Loucy (cell line): ENCODE measurements around the gene ATP13A3.

Experiments used
- H2AFZ ChIP-seq: fragments of 200-600 bp; sonication (generic); 2 replicates; pipeline ENCODE4 v1.6.0; 2016; ENCODE audit warnings: antibody characterized with exemption, mild to moderate bottlenecking, low read length, moderate library complexity
- H3F3A ChIP-seq: fragments of 200-600 bp; 2 replicates; pipeline ENCODE4 v1.6.0; 2016; ENCODE audit warnings: antibody characterized with exemption, low read depth, mild to moderate bottlenecking
- H3K27me3 ChIP-seq: fragments of 200-600 bp; sonication (generic); 2 replicates; pipeline ENCODE4 v1.6.1; 2014; ENCODE audit warnings: low read length, mild to moderate bottlenecking; ENCODE audit not compliant: insufficient read depth, poor library complexity, severe bottlenecking
- H3K36me3 ChIP-seq: fragments of 200-600 bp; sonication (generic); 2 replicates; pipeline ENCODE4 v1.6.1; 2016; ENCODE audit warnings: low read length; ENCODE audit not compliant: insufficient read depth
- H3K4me1 ChIP-seq: fragments of 200-600 bp; sonication (generic); 2 replicates; pipeline ENCODE4 v1.5.1; 2014; ENCODE audit warnings: low read length, mild to moderate bottlenecking; ENCODE audit not compliant: insufficient read depth, poor library complexity, severe bottlenecking
- H3K4me2 ChIP-seq: fragments of 200-600 bp; sonication (generic); 2 replicates; pipeline ENCODE4 v1.6.0; 2014; ENCODE audit warnings: antibody characterized with exemption, low read length, low read depth, mild to moderate bottlenecking; ENCODE audit not compliant: poor library complexity, severe bottlenecking
- H3K4me3 ChIP-seq: fragments of 200-600 bp; sonication (generic); 2 replicates; pipeline ENCODE4 v1.5.1; 2014; ENCODE audit warnings: low read length, mild to moderate bottlenecking, mixed read lengths; ENCODE audit not compliant: poor library complexity, severe bottlenecking
- H3K79me2 ChIP-seq: fragments of 200-600 bp; sonication (generic); 2 replicates; pipeline ENCODE4 v1.6.1; 2014; ENCODE audit warnings: low read length; ENCODE audit not compliant: insufficient read depth
- H3K9ac ChIP-seq: fragments of 200-600 bp; sonication (generic); 2 replicates; pipeline ENCODE4 v1.6.0; 2014; ENCODE audit warnings: mild to moderate bottlenecking, low read depth, low read length, moderate library complexity; ENCODE audit not compliant: poor library complexity, severe bottlenecking
- H3K9me2 ChIP-seq: fragments of 200-600 bp; sonication (generic); replicated peaks from 2 replicates; pipeline ENCODE4 v1.6.1; 2016; ENCODE audit warnings: low read depth, low read length, mixed read lengths
- H3K9me3 ChIP-seq: fragments of 200-600 bp; sonication (generic); 2 replicates; pipeline ENCODE4 v1.6.1; 2014; ENCODE audit warnings: mild to moderate bottlenecking, antibody characterized with exemption, low read length, low read depth; ENCODE audit not compliant: insufficient read depth
- H4K20me1 ChIP-seq: fragments of 200-600 bp; sonication (generic); 2 replicates; pipeline ENCODE4 v1.6.0; 2014; ENCODE audit warnings: antibody characterized with exemption, low read length, mild to moderate bottlenecking; ENCODE audit not compliant: insufficient read depth, poor library complexity, severe bottlenecking
- EZH2phosphoT487 ChIP-seq: fragments of 200-600 bp; IDR thresholded peaks from 2 replicates; pipeline ENCODE4 v1.6.1; 2018; ENCODE audit warnings: antibody characterized with exemption, mild to moderate bottlenecking, moderate library complexity, borderline replicate concordance
- TF ChIP-seq, protein P1 (sequence below): fragments of 200-600 bp; sonication (generic); conservative IDR thresholded peaks from 2 replicates; pipeline ENCODE4 v1.5.1; 2014; ENCODE audit warnings: mild to moderate bottlenecking, antibody characterized with exemption, low read length

Gene ATP13A3

DNA sequence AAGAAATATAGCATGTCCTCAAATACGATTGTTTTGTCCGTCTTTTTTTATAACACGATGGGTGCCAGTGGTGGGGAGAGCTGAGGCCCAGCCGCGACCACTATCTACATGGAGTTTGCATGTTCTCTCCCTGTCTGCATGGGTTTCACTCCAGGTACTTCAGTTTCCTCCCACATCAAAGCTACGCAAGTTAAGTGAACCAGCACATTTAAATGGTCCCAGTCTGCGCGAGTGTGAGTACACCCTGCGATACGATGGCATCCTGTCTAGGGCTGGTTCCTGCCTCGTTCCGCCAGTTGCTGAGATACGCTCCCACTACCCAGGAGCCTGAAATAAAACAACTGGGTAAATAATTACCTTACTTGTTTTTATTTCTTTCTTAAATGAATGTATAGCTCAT, 40.6 kb downstream of the ATP13A3 start:
- H3K4me1 ChIP-seq: no peaks in the 10 kb centered on the region
- H3K4me3 ChIP-seq: no peak overlapping the region
- peaks cover 83% of the 10 kb centered on the region for H3K36me3 ChIP-seq
- H3K79me2 ChIP-seq: no peaks in the 10 kb centered on the region
- no peak overlapping the region for H3K4me2 ChIP-seq
- no peaks in the 10 kb centered on the region for H3K9me2 ChIP-seq
- H2AFZ ChIP-seq: no peak overlapping the region
- TF ChIP-seq, protein P1, sequence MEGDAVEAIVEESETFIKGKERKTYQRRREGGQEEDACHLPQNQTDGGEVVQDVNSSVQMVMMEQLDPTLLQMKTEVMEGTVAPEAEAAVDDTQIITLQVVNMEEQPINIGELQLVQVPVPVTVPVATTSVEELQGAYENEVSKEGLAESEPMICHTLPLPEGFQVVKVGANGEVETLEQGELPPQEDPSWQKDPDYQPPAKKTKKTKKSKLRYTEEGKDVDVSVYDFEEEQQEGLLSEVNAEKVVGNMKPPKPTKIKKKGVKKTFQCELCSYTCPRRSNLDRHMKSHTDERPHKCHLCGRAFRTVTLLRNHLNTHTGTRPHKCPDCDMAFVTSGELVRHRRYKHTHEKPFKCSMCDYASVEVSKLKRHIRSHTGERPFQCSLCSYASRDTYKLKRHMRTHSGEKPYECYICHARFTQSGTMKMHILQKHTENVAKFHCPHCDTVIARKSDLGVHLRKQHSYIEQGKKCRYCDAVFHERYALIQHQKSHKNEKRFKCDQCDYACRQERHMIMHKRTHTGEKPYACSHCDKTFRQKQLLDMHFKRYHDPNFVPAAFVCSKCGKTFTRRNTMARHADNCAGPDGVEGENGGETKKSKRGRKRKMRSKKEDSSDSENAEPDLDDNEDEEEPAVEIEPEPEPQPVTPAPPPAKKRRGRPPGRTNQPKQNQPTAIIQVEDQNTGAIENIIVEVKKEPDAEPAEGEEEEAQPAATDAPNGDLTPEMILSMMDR: no peak
- TF ChIP-seq EZH2phosphoT487: no peak
- no peaks in the 10 kb centered on the region for H4K20me1 ChIP-seq
- H3K27me3 ChIP-seq: no peaks in the 10 kb centered on the region
- H3K9ac ChIP-seq: no peak overlapping the region
- no peaks in the 10 kb centered on the region for H3F3A ChIP-seq
- H3K9me3 ChIP-seq: no peaks in the 10 kb centered on the region

DNA sequence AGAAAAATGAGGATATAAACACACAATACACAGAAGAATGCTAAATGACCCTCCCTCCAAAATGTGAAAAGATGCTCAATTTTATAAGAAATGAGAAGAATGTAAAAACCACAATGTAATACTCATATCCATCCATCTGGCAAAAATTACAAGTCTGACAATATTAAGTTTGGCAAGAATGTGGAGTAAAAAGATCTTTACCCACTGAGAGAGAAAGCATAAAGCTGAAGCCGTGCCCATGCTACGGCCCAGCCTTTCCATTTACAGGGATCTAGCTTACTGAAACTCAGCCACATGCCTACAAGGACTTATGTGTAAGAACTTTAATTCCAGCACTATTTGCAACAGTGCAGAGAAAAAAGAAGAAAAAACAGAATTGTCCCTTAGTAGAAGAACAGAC, 42.9 kb downstream of the ATP13A3 start:
- Histone ChIP-seq H3K79me2 (no peaks in the 10 kb centered on the region), H3K4me1 (peaks cover under 1% of the 10 kb centered on the region), H4K20me1 (no peaks in the 10 kb centered on the region), H3K4me3 (no peak overlapping the region), H2AFZ (no peak overlapping the region), H3K36me3 (peaks cover 84% of the 10 kb centered on the region), H3K9me2 (no peaks in the 10 kb centered on the region), H3F3A (no peaks in the 10 kb centered on the region), H3K4me2 (no peak overlapping the region), H3K27me3 (no peaks in the 10 kb centered on the region), H3K9ac (no peak overlapping the region), H3K9me3 (no peaks in the 10 kb centered on the region)
- no peak for TF ChIP-seq EZH2phosphoT487

DNA sequence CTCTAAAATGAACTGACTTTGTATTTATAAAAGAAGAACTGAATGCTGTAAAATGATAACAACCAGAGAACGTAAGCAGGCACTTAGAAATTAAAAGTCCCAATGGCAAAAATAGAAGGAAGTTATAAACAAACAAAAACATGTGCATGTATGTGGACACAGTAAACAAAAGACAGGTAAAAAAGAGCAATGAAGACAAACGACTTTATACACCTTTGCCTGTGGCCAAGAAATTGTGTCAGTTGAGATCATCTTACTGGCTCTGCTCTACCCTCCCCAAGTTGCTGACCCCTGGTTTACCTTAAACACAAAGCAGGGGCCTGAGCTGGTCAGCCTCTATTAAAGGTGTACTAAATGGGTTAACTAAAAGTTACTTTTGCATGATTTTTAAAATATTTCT, 46.0 kb downstream of the ATP13A3 start:
- no peak overlapping the region for H3K4me3 ChIP-seq

More for the DNA sequence above, 46.0 kb downstream of the ATP13A3 start:
- Histone ChIP-seq H3K4me1 (peaks cover 3% of the 10 kb centered on the region), H3K27me3 (no peaks in the 10 kb centered on the region), H3K9me2 (no peaks in the 10 kb centered on the region), H3K9me3 (no peaks in the 10 kb centered on the region), H2AFZ (no peak overlapping the region), H3K9ac (no peak overlapping the region), H3K36me3 (peaks cover 83% of the 10 kb centered on the region), H4K20me1 (no peaks in the 10 kb centered on the region), H3K4me2 (no peak overlapping the region), H3K79me2 (no peaks in the 10 kb centered on the region), H3F3A (no peaks in the 10 kb centered on the region)
- TF ChIP-seq, protein P1: no peak
